Stomach (tissue), 9 donors: ENCODE results near the gene GDI2. TPM values are rescaled to one million over a fixed set of nuclear protein-coding genes. Genes with fewer than 3 reads are reported as not detected.
"Not testable (repeated sequence)": the region's sequence is repeated elsewhere in the genome, so short reads cannot be mapped to it uniquely, and the experiment has no call there.

Source experiments
- DNase-seq, 2 donors: peaks; one replicate each; pipeline versions ENCODE4 v3.0.0 to v3.0.0-alpha.2; 2013 to 2019
- H3K27ac ChIP-seq, 5 donors: fragments of 200-600 bp in 4 of 5; sonication (generic) in 4 of 5; one replicate each; pipeline ENCODE4 v1.5.1; 2013 to 2019; ENCODE audit warnings: mild to moderate bottlenecking in 1 of 5, moderate library complexity in 1 of 5
- H3K27me3 ChIP-seq, 3 donors: fragments of 200-600 bp; sonication (generic); one replicate each; pipeline ENCODE4 v1.5.1; 2017 to 2019; ENCODE audit warnings: mixed run types in 1 of 3
- H3K36me3 ChIP-seq, 4 donors: fragments of 200-600 bp; sonication (generic); 1 replicate in 3 of 4; 2 replicates in 1 of 4; pipeline ENCODE4 v1.5.1; 2016 to 2019
- H3K4me1 ChIP-seq, 4 donors: fragments of 200-600 bp; sonication (generic); one replicate each; pipeline ENCODE4 v1.5.1; 2016 to 2019
- H3K4me3 ChIP-seq, 4 donors: fragments of 200-600 bp; sonication (generic) in 3 of 4; one replicate each; pipeline ENCODE4 v1.5.1; 2016 to 2019; ENCODE audit warnings: mild to moderate bottlenecking in 1 of 4
- H3K9me3 ChIP-seq, 4 donors: fragments of 200-600 bp; sonication (generic); one replicate each; pipeline ENCODE4 v1.5.1; 2016 to 2019
- EP300 ChIP-seq: sonication (generic); formaldehyde crosslinking; IDR thresholded peaks from one replicate; pipeline ENCODE4 v1.6.1; 2017; ENCODE audit warnings: antibody characterized with exemption
- POLR2A ChIP-seq, 4 donors: fragments of 450-650 bp; IDR thresholded peaks; one replicate each; pipeline ENCODE4 v1.6.1; 2016; ENCODE audit warnings: antibody characterized with exemption in 4 of 4, control low read depth in 2 of 4, mild to moderate bottlenecking in 1 of 4, moderate library complexity in 1 of 4
- POLR2AphosphoS5 ChIP-seq, 3 donors: sonication (generic); formaldehyde crosslinking; IDR thresholded peaks; one replicate each; pipeline ENCODE4 v1.6.1; 2016; ENCODE audit warnings: antibody characterized with exemption in 3 of 3
- WGBS, 5 donors: extraction: QIAGEN DNeasy Blood & Tissue Kit in 3 of 5; methylation state at CpG; one replicate each; pipeline versions ENCODE4 v1.1.5 to v1.1.7; 2013 to 2018; 5-methylcytosine and 5-hydroxymethylcytosine counted together
- intact Hi-C: fragments of 100-400 bp; cut with DNase I; formaldehyde crosslinking; loops from one replicate; pipeline ENCODE4 v1.15.1; 2023; ENCODE audit warnings: low total_unique reads
- polyA plus RNA-seq, 3 donors: library from polyadenylated mRNA; stranded (reverse); fragments of 200-250 nt; gene quantifications; one replicate each; pipeline ENCODE4 v1.2.3, GENCODE V29; 2013
- total RNA-seq, 5 donors: library from RNA; depleted of rRNA; stranded (reverse); fragments of >200 nt; gene quantifications; one replicate each; pipeline versions ENCODE4 v1.1.0 to v1.2.3, GENCODE V29; 2014 to 2016
- TF ChIP-seq, protein P1 (sequence below), 7 experiments: fragments of 450-650 bp in 4 of 7; fragments of 200-600 bp in 3 of 7; sonication (generic) in 3 of 7; IDR thresholded peaks; one replicate each; pipeline ENCODE4 v1.5.1; 2016 to 2019; ENCODE audit warnings: antibody characterized with exemption in 7 of 7, control low read depth in 2 of 7, mild to moderate bottlenecking in 1 of 7
- donor health status: healthy with polysubstance abuse.
- donor health status: Bipolar disorder and iron deficiency.
- donor health status: healthy.

Gene GDI2
- total and polyA plus RNA-seq, 8 donors = 63.4 to 600 (median 157) TPM

DNA sequence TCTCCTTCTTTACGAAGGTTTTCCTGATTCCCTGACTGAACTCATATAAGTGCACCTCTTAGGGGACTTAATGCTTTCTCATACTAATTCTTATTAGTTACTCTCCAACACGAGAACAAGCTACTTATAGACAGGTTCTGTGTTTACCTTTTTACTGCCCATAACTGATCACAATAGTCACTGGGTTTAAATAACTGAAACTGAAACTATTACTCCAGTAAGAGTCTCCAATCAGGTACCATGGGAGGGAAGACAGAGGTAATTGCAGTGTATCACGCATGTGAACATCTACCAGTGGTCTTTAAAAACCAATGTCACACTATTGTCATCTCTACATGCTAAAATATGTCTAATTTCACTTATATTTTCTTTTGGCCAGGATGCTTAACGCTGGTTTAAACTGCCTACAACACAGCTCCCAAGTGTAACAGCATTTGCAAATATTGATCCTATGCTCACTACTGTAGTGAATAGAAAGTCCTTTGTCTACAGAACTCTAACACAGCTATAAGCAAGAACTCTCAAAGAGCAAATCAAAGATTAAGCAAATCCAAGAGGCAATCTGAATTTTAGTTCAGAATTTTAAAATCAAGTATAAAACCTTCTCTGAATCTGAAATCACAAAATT, 3.6 kb downstream of the GDI2 start:
- H3K27ac ChIP-seq = peak overlapping the region in 2 of 5 donors; percentile 28 to 41
- no peak for DNase-seq
- H3K36me3 ChIP-seq = peaks cover 0 to 9% (median 5%) of the 10 kb centered on the region in 4 donors
- no peak overlapping the region for H3K4me3 ChIP-seq
- WGBS, 5 donors = 13 to 37% (median 28%) methylated on average over 4 of the region's 4 CpGs
- intact Hi-C loops = loop anchor here (10.0 kb wide), 1 partner anchor 65 kb away; no protein-coding TSS in a partner anchor
- TF ChIP-seq POLR2A (IDR thresholded peaks at IDR 0.05) (no peak), POLR2AphosphoS5 (IDR thresholded peaks at IDR 0.05) (no peak), EP300 (no peak)
- TF ChIP-seq, protein P1, sequence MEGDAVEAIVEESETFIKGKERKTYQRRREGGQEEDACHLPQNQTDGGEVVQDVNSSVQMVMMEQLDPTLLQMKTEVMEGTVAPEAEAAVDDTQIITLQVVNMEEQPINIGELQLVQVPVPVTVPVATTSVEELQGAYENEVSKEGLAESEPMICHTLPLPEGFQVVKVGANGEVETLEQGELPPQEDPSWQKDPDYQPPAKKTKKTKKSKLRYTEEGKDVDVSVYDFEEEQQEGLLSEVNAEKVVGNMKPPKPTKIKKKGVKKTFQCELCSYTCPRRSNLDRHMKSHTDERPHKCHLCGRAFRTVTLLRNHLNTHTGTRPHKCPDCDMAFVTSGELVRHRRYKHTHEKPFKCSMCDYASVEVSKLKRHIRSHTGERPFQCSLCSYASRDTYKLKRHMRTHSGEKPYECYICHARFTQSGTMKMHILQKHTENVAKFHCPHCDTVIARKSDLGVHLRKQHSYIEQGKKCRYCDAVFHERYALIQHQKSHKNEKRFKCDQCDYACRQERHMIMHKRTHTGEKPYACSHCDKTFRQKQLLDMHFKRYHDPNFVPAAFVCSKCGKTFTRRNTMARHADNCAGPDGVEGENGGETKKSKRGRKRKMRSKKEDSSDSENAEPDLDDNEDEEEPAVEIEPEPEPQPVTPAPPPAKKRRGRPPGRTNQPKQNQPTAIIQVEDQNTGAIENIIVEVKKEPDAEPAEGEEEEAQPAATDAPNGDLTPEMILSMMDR (IDR thresholded peaks at IDR 0.05) = no peak
- H3K9me3 ChIP-seq = no peaks in the 10 kb centered on the region
- H3K4me1 ChIP-seq = peaks cover 19 to 78% (median 56%) of the 10 kb centered on the region in 4 donors
- no peaks in the 10 kb centered on the region for H3K27me3 ChIP-seq

DNA sequence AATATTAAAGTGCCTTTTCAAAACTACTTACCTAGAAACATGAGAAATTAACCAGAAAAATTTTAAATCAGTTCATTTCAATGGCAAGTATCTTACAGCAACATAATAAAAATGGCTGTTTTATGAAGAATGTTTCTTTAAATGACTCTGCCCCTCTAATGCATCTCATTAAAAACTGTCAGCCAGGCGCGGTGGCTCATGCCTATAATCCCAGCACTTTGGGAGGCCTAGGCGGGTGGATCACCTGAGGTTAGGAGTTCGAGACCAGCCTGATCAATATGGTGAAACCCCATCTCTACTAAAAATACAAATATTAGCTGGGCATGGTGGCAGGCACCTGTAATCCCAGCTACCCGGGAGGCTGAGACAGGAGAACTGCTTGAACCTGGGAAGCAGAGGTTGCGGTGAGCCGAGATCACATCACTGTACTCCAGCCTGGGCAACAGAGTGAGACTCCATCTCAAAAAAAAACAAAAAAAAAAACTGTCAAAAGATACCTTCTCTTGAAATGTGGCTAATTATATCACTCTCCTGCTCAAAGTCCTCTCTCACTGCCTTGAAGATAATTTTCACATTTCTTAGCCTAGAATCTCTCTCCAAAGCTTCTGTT, 4.3 kb downstream of the GDI2 start:
- peak overlapping the region in 1 of 5 donors; percentile 28 for H3K27ac ChIP-seq
- H3K9me3 ChIP-seq, H3K36me3 ChIP-seq, intact Hi-C loops, H3K4me3 ChIP-seq, DNase-seq, H3K27me3 ChIP-seq: not testable (repeated sequence)
- 83 to 97% (median 92%) methylated on average over 7 of the region's 7 CpGs for WGBS, 5 donors
- H3K4me1 ChIP-seq = peaks cover 18 to 78% (median 49%) of the 10 kb centered on the region in 4 donors

GRCh38 chr10:5806745-5807144, 6.5 kb downstream of the GDI2 start:
- intact Hi-C loops = no loop called here
- TF ChIP-seq, protein P1 (IDR thresholded peaks at IDR 0.05) = no peak
- 35 to 59% (median 51%) methylated on average over 2 of the region's 2 CpGs for WGBS, 5 donors

DNA sequence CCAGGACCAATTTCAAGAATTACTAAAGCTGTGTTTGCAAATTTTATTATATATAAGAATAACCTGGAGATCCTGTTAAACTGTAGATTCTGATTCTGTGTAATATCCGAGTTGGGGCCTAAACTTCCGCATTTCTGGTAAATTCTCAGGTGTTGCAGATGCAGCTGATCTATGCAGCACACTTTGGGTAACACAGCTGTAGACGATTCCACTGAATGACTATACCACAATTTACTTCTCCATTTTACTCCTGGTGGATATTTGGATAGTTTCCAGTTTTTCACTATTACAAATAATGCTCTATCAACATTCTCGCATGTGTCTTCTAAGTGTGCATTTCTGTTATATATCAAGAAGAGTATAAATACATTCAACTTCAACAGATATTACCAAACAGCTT, 7.5 kb downstream of the GDI2 start:
- TF ChIP-seq POLR2AphosphoS5 (IDR thresholded peaks at IDR 0.05) = no peak
- TF ChIP-seq, protein P1 (IDR thresholded peaks at IDR 0.05) = no peak
- Histone ChIP-seq H3K4me1 (peaks cover 17 to 88% (median 49%) of the 10 kb centered on the region in 4 donors), H3K36me3 (peaks cover 0 to 11% (median 6%) of the 10 kb centered on the region in 4 donors), H3K27me3 (no peaks in the 10 kb centered on the region), H3K4me3 (no peak overlapping the region), H3K9me3 (no peaks in the 10 kb centered on the region), H3K27ac (no peak overlapping the region)
- no peak for DNase-seq
- intact Hi-C loops = no loop called here
- WGBS, 5 donors = 66 to 79% (median 71%) methylated on average over 4 of the region's 4 CpGs

More at GRCh38 chr10:5806745-5807144, 6.5 kb downstream of the GDI2 start:
- Histone ChIP-seq H3K36me3 (peaks cover 0 to 9% (median 5%) of the 10 kb centered on the region in 4 donors), H3K27ac (no peak overlapping the region), H3K9me3 (no peaks in the 10 kb centered on the region), H3K4me3 (no peak overlapping the region), H3K27me3 (no peaks in the 10 kb centered on the region), H3K4me1 (peaks cover 18 to 88% (median 53%) of the 10 kb centered on the region in 4 donors)
- no peak for DNase-seq

GRCh38 chr10:5805260-5805659, 8.0 kb downstream of the GDI2 start:
- peaks cover 4 to 15% (median 8%) of the 10 kb centered on the region in 4 donors for H3K36me3 ChIP-seq
- no peak for TF ChIP-seq EP300
- TF ChIP-seq, protein P1 (IDR thresholded peaks at IDR 0.05) = no peak
- TF ChIP-seq POLR2AphosphoS5 (IDR thresholded peaks at IDR 0.05) = no peak
- TF ChIP-seq POLR2A (IDR thresholded peaks at IDR 0.05) = no peak
- no peak overlapping the region for H3K27ac ChIP-seq
- H3K27me3 ChIP-seq = no peaks in the 10 kb centered on the region
- H3K4me3 ChIP-seq = no peak overlapping the region
- H3K4me1 ChIP-seq = peaks cover 12 to 85% (median 45%) of the 10 kb centered on the region in 4 donors
- intact Hi-C loops = no loop called here
- no peak for DNase-seq
- 86 to 95% (median 94%) methylated on average over 2 of the region's 2 CpGs for WGBS, 5 donors
- H3K9me3 ChIP-seq = no peaks in the 10 kb centered on the region
